GM03348 (cell line): ENCODE results near the gene NSD1.

ENCODE experiments used
- DNase-seq: peaks from one replicate; pipeline ENCODE4 v3.0.0; 2012; ENCODE audit warnings: low spot score

Gene NSD1

DNA sequence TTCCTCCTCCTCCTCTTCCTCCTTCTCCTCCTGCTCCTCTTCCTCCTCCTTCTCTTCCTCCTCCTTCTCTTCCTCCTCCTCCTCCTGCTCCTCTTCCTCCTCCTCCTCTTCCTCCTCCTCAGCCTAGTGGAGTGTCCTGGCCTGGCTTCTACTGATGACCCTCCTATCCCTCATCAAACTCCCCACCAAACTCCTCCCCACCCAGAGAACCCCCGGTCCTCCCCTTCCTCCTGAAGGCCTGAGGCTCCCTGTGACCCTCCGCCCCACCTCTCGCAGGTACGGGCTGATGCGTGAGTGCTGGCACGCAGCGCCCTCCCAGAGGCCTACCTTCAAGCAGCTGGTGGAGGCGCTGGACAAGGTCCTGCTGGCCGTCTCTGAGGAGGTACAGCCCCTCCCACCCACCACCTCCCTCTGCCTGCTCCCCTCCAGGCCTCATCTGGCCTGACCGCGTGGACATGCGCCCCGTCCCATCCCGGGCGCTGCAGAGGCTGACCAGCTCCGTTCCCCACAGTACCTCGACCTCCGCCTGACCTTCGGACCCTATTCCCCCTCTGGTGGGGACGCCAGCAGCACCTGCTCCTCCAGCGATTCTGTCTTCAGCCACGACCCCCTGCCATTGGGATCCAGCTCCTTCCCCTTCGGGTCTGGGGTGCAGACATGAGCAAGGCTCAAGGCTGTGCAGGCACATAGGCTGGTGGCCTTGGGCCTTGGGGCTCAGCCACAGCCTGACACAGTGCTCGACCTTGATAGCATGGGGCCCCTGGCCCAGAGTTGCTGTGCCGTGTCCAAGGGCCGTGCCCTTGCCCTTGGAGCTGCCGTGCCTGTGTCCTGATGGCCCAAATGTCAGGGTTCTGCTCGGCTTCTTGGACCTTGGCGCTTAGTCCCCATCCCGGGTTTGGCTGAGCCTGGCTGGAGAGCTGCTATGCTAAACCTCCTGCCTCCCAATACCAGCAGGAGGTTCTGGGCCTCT, 36.3 kb upstream of the NSD1 start:
- DNase-seq, result no peak

DNA sequence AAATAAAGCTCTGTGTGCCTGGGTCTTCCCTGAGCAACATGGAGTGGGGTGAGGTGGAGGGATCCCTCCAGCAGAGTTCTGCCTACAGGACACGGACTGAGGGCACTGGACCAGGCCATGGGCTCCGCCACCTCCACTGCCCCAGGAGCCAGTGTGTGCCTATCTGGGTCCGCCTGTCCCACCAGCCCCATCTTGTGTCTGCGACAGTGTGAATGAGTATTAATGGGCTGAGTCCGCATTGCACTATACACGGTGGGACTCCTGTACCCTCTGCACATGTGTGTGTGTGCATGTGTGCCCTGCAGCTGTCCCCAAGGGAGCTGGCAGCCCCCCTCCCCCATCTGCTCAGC, 35.5 kb upstream of the NSD1 start:
- DNase-seq, result no peak

DNA sequence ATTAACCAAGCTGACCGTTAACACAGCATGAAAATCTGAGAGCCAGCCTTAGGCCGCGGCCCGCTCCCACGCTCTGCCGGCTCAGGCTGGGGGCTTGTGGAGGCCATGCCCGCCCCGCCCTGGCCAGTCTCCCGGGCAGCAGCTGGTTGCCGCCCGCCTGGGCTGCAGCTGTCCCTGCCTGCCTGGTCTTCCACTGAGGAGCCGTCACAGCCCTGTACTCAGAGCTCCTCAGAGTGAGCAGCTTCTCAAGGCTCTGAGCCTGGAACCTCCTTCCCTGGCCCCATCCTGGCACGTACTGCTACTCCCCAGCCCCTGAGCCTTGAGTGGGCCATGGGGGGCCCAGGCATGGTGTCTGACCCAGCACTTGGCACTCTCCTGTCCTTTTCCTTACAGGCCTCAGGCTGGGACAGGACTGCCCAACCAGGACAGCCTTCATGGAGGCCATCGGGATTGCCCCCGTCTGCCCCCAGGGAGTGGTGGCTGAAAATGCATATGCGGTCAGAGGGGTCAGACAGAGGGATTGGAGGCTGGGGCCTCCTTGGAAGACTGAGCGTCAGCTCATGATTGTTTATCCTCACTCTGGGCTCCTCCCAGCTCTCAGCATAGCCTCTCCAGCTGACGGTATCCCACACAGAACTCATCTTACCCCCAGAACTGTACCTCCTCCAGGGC, 35.0 kb upstream of the NSD1 start:
- DNase-seq, result peak; percentile 59

DNA sequence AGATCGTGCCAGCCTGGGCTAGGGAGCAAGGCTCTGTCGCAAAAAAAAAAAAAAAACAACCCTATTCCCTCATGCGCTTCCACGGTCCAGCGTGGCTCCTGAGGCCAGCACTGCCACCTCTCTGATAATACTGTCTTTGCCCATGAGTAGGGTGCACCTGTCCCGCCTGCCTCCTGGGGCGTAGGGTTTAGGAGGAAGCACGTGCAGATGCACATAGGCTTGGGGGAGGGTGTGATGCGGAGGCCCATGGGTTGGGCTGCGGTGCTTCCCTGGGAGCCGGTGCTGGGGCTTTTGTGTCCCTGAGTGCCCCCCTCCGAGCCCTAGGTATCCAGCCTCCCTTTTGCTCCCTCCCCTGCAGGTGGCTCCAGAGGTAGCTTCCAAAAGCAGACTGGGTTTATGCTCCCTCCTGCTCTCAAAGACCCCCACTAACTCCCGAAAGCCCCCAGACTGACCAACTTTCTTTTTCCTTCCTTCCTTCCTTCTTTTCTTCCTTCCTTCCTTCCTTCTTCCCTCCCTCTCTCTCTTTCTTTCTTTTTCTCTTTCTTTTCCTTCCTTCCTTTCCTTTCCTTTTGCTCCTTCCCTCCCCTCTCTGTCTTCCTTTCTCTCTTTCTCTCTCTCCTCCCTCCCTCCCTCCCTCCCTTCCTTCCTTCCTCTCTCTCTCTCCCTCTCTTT, 34.0 kb upstream of the NSD1 start:
- no peak for DNase-seq

DNA sequence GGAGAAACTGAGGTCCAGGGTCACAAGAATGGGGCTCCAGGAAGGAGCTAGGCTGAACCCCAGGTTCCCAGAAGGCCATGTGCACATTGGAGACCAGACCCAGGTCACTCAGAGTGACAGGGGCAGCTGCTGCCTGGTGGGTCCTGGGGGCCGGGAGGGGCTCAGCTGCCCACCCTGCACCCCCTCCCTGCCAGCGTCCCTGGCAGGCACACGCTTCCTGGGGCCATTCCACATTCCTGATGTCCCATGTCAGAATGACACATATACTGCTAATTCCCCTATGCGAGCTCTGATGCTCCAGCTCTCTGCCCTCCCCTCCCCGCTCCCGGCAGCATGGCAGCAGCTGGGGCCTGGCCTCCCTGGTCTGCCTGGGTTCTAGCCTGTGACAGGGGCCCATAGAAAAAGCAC, 32.9 kb upstream of the NSD1 start:
- DNase-seq, result peak; percentile 42

DNA sequence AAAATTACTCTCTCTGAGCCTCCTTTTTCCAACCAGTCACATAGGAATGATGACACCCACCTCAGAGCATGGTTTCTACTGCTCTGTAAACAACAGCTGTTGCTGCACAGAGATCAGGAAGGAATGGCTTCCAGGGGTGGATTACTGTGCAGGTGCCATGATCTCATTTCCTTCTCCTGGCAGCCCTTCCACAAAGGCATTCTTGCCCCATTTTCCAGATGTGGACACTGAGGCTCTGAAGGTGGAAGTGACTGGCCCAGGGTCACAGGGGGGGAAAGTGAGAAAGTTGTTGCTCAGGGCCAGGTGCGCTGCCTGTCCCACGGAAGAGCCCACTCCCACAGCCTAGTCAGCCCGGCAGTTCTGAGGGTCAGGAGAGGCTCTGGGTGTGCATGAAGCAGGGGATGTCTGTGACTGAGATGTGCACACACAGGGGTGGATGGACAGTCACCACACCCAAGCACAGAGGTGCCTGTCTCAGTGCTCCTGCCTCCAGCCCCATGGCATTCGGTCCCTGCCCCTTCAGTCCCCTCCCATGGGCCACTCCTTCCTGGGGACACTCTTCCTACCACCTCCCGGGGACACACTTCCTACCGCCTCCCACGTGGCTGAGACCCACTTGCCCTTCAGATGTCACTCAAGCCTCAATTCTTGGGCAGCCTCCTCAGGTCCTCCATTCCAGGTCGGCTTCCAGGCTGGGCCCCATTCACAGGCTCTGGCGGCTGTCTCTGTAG, 29.9 kb upstream of the NSD1 start:
- no peak for DNase-seq

DNA sequence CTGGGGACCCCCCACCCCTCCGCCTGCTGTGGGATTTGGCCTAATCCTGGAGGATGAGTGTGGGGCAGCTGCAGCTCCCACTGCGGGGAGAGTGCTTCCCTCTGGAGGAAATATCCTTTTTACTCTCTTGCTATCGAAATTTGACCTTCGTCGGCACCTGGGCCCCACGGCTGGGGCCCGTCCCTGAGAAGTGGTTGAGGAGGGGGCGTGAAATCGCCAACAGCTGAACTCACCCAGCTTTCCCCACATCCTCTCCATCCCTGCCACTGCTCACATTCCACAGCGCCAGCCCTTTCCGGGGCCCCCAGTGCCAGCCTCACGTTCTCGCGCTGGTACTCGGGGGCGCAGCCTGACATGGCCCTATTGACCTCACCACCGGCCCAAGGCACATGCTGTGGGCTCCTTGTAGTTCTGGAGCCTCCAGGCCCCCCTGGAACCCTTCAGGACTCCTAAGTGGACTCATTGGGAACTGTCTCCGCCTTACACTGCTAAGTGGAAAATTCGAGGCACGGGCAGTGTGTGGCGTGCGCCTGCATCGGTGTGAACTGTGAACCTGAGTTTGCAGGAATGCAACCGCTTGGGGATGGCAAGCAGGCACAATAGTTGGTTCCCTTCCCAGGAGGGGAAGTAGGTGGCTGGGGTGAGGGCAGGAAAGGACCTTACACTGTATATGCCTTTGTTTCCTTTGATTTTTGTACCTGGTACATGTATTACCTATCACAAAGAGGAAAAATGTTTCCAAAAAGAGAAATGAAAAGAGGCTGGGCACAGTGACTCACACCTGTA, 27.7 kb upstream of the NSD1 start:
- DNase-seq, result no peak

DNA sequence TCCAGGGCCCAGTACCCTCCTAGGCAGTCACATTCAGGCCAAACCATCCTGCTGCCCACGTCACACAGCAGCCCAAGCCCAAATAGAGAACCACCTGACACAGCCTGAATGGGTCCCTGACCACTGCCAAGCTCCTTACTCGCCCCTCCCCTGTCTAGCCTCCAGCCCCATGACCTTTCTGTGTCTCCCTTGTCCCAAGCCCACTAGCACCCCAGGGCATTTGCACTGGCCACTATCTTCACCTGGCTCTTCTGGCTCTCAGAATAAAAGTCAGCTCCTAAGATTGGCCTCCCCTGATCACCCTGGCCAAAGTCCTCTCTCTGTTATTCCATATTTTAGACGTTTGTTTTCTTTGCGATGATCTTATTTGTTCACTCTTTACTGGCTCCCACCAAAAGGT, 26.4 kb upstream of the NSD1 start:
- DNase-seq, result no peak

DNA sequence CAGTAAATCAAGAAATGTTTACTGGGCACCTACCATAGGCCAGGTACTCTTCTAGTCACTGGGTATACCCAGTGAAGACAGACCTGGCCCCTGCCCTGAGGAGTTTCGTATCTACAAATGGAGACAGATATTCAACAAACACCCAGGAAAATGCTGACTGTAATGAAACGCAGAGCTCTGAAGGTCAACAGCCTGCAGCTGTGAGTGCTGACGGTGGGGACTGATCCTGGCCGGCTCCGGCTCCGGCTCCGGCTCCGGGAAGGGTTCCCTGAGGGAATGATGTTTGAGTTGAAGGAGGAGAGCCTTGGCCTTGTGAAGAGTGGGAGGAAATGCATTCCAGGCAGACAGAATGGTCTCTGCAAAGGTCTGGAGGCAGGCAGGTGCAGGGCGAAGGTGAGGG, 23.8 kb upstream of the NSD1 start:
- no peak for DNase-seq

DNA sequence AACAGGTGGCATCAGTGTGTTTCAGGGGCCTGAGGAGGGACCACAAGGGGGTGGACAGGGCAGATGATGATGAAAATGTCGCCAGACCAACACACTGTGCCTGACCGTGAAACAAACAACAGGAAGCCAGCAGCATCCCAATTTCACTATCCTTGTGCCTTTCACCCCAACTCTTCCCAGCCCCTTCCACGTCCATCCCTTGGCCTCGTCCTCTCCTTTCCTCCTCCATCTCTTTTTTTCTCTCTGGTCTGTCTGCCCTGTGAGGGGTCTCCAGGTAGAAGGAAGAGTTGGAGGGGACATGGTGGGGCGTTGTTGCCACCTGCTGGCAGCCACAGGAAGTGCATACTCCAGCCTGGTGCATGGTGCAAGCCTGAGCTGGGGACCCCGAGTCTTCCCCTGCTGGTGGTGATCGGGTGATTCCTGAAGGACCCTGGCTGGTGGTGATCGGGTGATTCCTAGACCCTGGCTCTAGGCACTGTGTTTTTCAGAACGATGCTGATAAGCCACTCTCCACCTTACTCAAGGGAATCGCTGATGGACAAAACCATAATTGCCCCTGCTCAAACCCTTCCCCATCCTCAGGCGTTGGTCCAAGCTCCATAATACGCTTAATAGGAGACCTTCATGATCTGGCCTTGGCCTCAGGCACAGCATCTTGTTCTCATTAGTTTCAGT, 21.7 kb upstream of the NSD1 start:
- DNase-seq, result peak; percentile 76

DNA sequence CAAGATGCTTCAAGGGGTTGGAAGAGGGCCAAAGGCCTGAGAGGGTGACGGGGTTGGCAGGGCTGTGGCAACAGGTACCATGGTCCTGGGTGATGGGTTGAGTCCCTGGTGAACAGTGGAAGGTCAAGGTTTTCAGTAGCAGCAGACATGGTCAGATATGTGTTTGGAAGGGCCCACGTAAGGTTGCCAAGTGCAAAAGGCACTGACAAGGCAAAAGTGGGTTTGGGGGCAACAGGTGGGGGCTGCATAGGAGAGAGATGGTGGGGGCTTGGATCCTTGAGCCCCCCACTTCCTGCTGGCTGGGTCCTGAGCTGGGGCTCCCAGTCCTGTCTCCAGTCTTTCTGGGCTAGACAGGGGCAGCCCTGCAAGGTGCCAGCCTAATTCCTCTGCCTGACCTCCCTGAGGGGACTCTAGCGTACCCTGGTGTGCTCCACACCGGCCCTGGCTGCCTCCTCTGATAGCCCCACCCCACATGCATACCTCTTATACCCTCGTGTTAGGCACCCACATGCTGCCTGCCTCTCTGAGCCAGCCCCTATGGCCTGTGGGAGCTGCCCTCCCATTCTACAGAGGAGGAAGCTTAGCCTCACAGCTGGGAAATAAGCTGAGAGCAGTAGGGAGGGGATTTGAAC, 20.9 kb upstream of the NSD1 start:
- DNase-seq, result no peak

DNA sequence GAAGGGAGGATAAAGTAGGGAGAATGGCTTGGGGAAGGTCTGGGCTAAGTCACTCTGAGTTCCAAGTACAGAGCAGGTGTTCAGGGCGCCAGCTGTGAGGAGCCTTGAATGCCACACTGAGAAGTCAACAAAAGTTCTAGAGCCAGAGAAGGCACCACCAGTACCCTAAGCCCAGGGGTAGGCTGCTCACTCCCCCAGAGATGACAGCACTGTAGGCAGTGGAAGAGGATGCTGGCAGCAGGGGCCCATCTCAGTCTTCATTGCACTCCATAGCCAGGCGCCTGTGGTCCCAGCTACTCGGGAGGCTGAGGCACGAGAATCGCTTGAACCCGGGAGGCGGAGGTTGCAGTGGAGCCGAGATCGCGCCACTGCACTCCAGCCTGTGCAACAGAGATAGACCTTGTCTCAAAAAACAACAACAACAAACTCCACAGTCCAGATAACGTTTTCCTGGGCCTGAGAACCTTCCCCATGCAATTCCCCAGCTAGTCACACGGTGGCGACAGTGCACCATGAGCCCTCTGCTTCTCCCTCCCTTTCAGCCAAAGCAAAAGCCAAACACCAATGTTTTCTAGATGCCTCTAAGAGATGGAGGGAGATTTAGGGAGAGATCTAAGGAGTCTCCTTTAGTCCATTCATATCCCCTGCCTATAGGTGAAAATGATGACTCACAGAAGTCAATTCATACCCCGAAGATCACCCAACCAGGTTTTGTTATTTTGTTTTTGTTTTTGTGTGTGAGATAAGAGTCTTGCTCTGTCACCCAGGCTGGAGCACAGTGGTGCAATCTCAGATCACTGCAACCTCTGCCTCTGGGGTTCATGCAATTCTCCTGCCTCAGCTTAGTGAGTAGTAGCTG, 19.8 kb upstream of the NSD1 start:
- DNase-seq, result peak; percentile 92

DNA sequence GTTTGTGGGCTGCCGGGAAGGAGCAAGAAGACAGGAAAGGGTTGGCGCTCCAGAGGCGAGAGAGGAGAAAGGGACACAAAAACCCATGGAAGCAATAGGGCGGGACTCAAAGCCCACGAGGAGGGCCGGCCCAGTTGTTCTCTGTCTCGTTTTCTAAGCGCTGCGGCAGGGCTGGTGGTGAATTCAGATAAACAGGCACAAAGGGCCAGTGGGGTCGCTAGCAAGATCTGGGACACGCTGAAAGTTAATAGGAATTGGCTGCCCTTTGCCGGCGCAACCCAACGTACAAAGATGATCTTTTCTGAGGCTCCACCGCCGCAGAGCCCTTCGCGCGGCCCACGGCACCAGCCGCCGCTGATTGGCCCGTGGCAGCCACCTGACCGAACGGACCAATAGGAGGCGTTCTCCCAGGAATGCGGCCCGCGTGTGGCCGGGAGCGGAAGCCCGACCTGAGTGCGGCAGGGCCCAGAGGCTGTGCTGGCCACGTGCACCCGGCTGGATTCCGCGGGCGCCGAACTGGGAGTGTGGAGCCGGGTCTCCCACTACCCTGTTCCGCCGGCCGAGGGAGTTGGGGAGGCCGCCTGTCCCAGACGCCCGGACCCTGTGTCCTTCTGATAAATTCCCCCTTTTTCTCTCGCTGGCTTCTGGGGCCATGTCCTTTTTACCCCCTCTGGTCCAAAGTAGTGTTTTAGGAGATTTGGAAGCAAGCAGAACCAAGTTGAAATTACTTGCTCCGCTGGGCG, 16.8 kb upstream of the NSD1 start:
- DNase-seq, result peak; percentile 96

DNA sequence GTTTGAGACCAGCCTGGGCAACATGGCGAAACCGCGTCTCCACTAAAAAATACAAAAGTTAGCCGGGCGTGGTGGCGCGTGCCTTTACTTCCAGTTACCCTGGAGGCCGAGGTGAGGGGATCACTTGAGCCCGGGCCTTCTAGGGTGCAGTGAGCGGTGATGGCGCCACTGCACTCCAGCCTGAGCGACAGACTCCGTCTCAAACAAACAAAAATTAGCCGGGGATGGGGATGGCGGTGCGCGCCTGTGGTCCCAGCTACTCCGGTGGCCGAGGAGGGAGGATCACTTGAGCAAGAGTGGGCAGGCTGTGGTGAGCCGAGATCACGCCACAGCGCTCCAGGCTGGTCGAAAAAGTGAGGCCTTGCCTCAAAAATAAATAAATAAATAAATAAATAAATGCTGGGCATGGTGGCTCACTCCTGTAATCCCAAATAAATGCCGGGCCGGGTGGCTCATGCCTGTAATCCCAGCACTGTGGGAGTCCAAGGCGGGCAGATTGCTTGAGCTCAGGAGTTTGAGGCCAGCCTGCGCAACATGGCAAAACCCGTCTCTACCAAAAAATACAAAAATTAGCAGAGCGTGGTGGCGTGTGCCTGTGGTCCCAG, 16.0 kb upstream of the NSD1 start:
- DNase-seq, result no peak

DNA sequence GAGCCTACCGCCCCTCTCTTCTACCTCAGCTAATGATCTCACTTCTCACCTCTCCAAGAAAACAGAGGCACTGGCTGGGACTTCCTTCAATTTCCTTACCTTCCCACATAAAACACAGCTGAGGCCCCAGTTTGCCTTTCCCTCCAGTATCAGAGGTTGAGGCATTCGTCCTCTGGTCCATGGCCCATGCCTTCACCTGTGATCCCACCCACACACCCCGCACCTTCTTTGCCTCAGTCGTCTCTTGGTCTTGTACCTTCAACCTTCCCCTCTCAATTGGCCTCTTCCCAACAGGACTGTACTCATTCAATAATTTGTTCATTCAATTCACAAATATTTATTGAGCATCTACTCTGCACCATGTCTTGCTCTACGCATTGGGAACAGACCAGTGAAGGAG, 11.0 kb upstream of the NSD1 start:
- DNase-seq, result no peak

DNA sequence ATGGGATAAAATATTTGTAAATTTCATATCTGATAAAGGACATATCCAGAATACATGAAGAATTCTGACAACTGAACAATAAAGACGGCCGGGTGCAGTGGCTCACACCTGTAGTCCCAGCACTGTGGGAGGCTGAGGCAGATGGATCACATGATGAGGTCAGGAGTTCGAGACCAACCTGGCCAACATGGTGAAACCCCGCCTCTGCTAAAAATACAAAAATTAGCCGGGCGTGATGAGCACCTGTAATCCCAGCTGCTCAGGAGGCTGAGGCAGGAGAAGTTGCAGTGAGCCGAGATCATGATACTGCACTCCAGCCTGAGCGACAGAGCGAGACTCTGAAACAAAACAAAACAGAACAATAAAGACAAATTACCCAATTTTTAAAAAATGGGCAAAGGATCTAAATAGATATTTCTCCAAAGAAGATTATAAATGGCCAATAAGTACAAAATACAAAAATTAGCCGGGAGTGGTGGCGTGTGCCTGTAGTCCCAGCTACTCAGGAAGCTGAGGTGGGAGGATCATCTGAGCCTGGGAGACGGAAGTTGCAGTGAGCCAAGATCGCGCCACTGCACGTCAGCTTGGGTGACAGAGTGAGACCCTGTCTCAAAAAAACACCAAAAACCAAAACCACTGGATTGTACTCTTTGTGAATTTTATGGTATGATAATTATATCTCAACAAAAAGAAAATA, 9.6 kb upstream of the NSD1 start:
- no peak for DNase-seq

DNA sequence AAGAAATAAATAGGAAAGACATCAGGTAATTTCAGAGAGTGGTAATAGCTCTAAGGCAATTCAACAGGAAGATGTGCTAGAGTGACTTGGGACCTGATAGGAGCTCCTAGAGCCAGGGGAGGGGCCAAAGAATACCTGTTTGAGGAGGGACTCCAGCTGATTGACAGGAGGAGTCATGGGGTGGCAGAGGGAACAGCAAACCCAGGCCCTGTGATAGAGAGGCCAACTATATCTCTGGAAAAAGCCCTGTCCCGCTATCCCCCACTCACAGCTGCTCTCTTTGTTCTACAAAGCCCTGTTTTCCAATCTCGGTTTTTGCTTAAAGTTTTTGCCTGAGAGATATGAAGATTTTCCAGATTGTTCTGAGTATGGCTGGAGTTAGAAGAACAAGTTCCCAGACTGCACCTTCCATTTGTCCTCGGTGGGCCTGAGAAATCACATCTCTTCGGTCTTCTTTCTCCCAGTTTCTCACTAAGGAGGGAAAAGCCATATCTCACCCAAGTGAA, 9.0 kb upstream of the NSD1 start:
- DNase-seq, result no peak
